GM19395 (cell line): ENCODE measurements around the gene VPS26C.
"Not testable (repeated sequence)": the region's sequence is repeated elsewhere in the genome, so short reads cannot be mapped to it uniquely, and the experiment has no call there.

Experiments used
- ATAC-seq: cut with Tn5 transposase; IDR thresholded peaks from one replicate; pipeline ENCODE4 v1.9.1; 2021; ENCODE audit warnings: mild to moderate bottlenecking, moderate library complexity; ENCODE audit not compliant: unreplicated experiment

The VPS26C gene

GRCh38 chr21:37267269-37268185 is at the start of gene VPS26C:
TSS of gene VPS26C (minus strand) at chr21:37267334. CDS start at chr21:37267294, 40 bp downstream.
- peak; percentile 92 for ATAC-seq

GRCh38 chr21:37316072-37316471 is 48.9 kb upstream of the VPS26C start:
- not testable (repeated sequence) for ATAC-seq

- ATAC-seq: no peak
These were observed 33.1 kb upstream of the VPS26C start for GRCh38 chr21:37300114-37300751.

GRCh38 chr21:37297364-37297763 is 30.2 kb upstream of the VPS26C start:
- no peak for ATAC-seq

GRCh38 chr21:37294679-37295078 is 27.5 kb upstream of the VPS26C start:
- ATAC-seq: no peak

GRCh38 chr21:37292941-37293340 is 25.8 kb upstream of the VPS26C start:
- ATAC-seq: no peak

GRCh38 chr21:37292041-37292440 is 24.9 kb upstream of the VPS26C start:
- no peak for ATAC-seq

- ATAC-seq: not testable (repeated sequence)
These were observed 16.1 kb upstream of the VPS26C start for GRCh38 chr21:37283191-37283710.

- not testable (repeated sequence) for ATAC-seq
These were observed 15.5 kb upstream of the VPS26C start for GRCh38 chr21:37282602-37283001.

- ATAC-seq: no peak
These were observed 14.9 kb upstream of the VPS26C start for GRCh38 chr21:37281993-37282392.

GRCh38 chr21:37281579-37281978 is 14.4 kb upstream of the VPS26C start:
- no peak for ATAC-seq

GRCh38 chr21:37279271-37279670 is 12.1 kb upstream of the VPS26C start:
- ATAC-seq: not testable (repeated sequence)

- ATAC-seq: no peak
These were observed 11.1 kb upstream of the VPS26C start for GRCh38 chr21:37278199-37278598.

- ATAC-seq: no peak
These were observed 9.2 kb upstream of the VPS26C start for GRCh38 chr21:37276377-37276776.

GRCh38 chr21:37273911-37274690 is 7.0 kb upstream of the VPS26C start:
- ATAC-seq: no peak

- no peak for ATAC-seq
These were observed 6.3 kb upstream of the VPS26C start for GRCh38 chr21:37273440-37273839.

- ATAC-seq: no peak
These were observed 5.8 kb upstream of the VPS26C start for GRCh38 chr21:37272897-37273296.

- ATAC-seq: no peak
These were observed 3.6 kb upstream of the VPS26C start for GRCh38 chr21:37270576-37271365.

- ATAC-seq: no peak
These were observed 2.3 kb upstream of the VPS26C start for GRCh38 chr21:37269481-37269880.

- no peak for ATAC-seq
These were observed 1.0 kb upstream of the VPS26C start for GRCh38 chr21:37268186-37268503.
